Activated T-cell treated with anti-CD3 and anti-CD28 coated beads for 1 hour (primary cell): ENCODE data around the gene DUSP7.
"Not testable (repeated sequence)": the region's sequence is repeated elsewhere in the genome, so short reads cannot be mapped to it uniquely, and the experiment has no call there.

Experiments used
- DNase-seq: peaks from one replicate; pipeline ENCODE4 v3.0.0-alpha.2; 2020; ENCODE audit warnings: low read depth

DUSP7 gene

GRCh38 chr3:52046902-52047239 lies 9.5 kb downstream of the DUSP7 start:
- no peak for DNase-seq

- no peak for DNase-seq
These were observed 10.0 kb downstream of the DUSP7 start for GRCh38 chr3:52046186-52046901.

- DNase-seq = no peak
These were observed 11.3 kb downstream of the DUSP7 start for GRCh38 chr3:52044869-52045619.

GRCh38 chr3:52043750-52044149 lies 12.6 kb downstream of the DUSP7 start:
- DNase-seq = no peak

- not testable (repeated sequence) for DNase-seq
These were observed 13.3 kb downstream of the DUSP7 start for GRCh38 chr3:52043039-52043438.

GRCh38 chr3:52041118-52041731 lies 15.1 kb downstream of the DUSP7 start:
- DNase-seq = no peak

- DNase-seq = no peak
These were observed 15.8 kb downstream of the DUSP7 start for GRCh38 chr3:52040600-52040999.

- DNase-seq = no peak
These were observed 16.5 kb downstream of the DUSP7 start for GRCh38 chr3:52039846-52040245.

GRCh38 chr3:52039426-52039825 lies 16.9 kb downstream of the DUSP7 start:
- DNase-seq = no peak

- DNase-seq = no peak
These were observed 18.1 kb downstream of the DUSP7 start for GRCh38 chr3:52038227-52038626.

- no peak for DNase-seq
These were observed 19.1 kb downstream of the DUSP7 start for GRCh38 chr3:52037291-52037690.

GRCh38 chr3:52036829-52037228 lies 19.5 kb downstream of the DUSP7 start:
- DNase-seq = no peak

GRCh38 chr3:52036222-52036694 lies 20.1 kb downstream of the DUSP7 start:
- DNase-seq = no peak

- DNase-seq = no peak
These were observed 21.7 kb downstream of the DUSP7 start for GRCh38 chr3:52034651-52035050.

GRCh38 chr3:52034212-52034611 lies 22.2 kb downstream of the DUSP7 start:
- no peak for DNase-seq

GRCh38 chr3:52033748-52034147 lies 22.6 kb downstream of the DUSP7 start:
- DNase-seq = not testable (repeated sequence)

- no peak for DNase-seq
These were observed 23.5 kb downstream of the DUSP7 start for GRCh38 chr3:52032702-52033408.

GRCh38 chr3:52031896-52032295 lies 24.5 kb downstream of the DUSP7 start:
- no peak for DNase-seq

- DNase-seq = no peak
These were observed 25.6 kb downstream of the DUSP7 start for GRCh38 chr3:52030714-52031310.

- no peak for DNase-seq
These were observed 26.8 kb downstream of the DUSP7 start for GRCh38 chr3:52029535-52029934.

GRCh38 chr3:52029053-52029452 lies 27.3 kb downstream of the DUSP7 start:
- DNase-seq = no peak

GRCh38 chr3:52028572-52028971 lies 27.8 kb downstream of the DUSP7 start:
- no peak for DNase-seq
